CD14-positive monocyte (primary cell): ENCODE data around the gene DGKI. TPM values are rescaled to one million over a fixed set of nuclear protein-coding genes. Genes with fewer than 3 reads are reported as not detected.
A peak's percentile ranks its signal among the peaks of the same experiment; 100 is the strongest.

ENCODE experiments used
- DNase-seq, 3 donors: peaks; one replicate each; pipeline ENCODE4 v3.0.0-alpha.2; 2011 to 2022
- H2AFZ ChIP-seq: 2 replicates; pipeline ENCODE4 v1.6.0; 2012; ENCODE audit warnings: mild to moderate bottlenecking, low read depth, low read length, inconsistent platforms; ENCODE audit not compliant: insufficient read depth, poor library complexity, severe bottlenecking
- H3K27ac ChIP-seq, 2 donors: 1 replicate in 1 of 2; 2 replicates in 1 of 2; pipeline ENCODE4 v1.5.1; 2012 to 2013; ENCODE audit warnings: low read length in 2 of 2, control low read depth in 1 of 2, inconsistent platforms in 1 of 2, low read depth in 1 of 2, mild to moderate bottlenecking in 1 of 2
- H3K27me3 ChIP-seq, 2 donors: one replicate each; pipeline versions ENCODE4 v1.6.0 to v1.6.1; 2011 to 2013; ENCODE audit warnings: low read length in 2 of 2; ENCODE audit not compliant: control insufficient read depth in 2 of 2, insufficient read depth in 2 of 2
- H3K36me3 ChIP-seq, 2 donors: replicated peaks in 1 of 2; 1 replicate in 1 of 2; 2 replicates in 1 of 2; pipeline versions ENCODE4 v1.5.1 to v1.6.1; 2012 to 2013; ENCODE audit warnings: low read length in 2 of 2, control low read depth in 1 of 2, inconsistent platforms in 1 of 2, mild to moderate bottlenecking in 1 of 2; ENCODE audit not compliant: insufficient read depth in 2 of 2, control insufficient read depth in 1 of 2
- H3K4me1 ChIP-seq, 2 donors: 1 replicate in 1 of 2; 2 replicates in 1 of 2; pipeline versions ENCODE4 v1.5.1 to v1.6.1; 2012 to 2013; ENCODE audit warnings: low read length in 2 of 2, control low read depth in 1 of 2, inconsistent platforms in 1 of 2, mild to moderate bottlenecking in 1 of 2, moderate library complexity in 1 of 2; ENCODE audit not compliant: insufficient read depth in 2 of 2, control insufficient read depth in 1 of 2
- H3K4me2 ChIP-seq: replicated peaks from 2 replicates; pipeline ENCODE3; 2012; ENCODE audit warnings: low read length, moderate library complexity, mild to moderate bottlenecking; ENCODE audit not compliant: poor library complexity, severe bottlenecking; ENCODE audit errors: extremely low read depth
- H3K4me3 ChIP-seq, 3 experiments: fragments of 200-600 bp in 1 of 3; sonication (generic) in 1 of 3; replicated peaks in 1 of 3; 1 replicate in 2 of 3; 2 replicates in 1 of 3; pipeline ENCODE4 v1.5.1; 2011 to 2013; ENCODE audit warnings: low read length in 3 of 3, mild to moderate bottlenecking in 3 of 3, control low read depth in 2 of 3, low read depth in 2 of 3, inconsistent platforms in 1 of 3, moderate library complexity in 1 of 3
- H3K79me2 ChIP-seq: 2 replicates; pipeline ENCODE4 v1.6.0; 2012; ENCODE audit warnings: mild to moderate bottlenecking, control low read depth, inconsistent platforms, low read length, moderate library complexity; ENCODE audit not compliant: insufficient read depth
- H3K9ac ChIP-seq: 2 replicates; pipeline ENCODE4 v1.6.0; 2017; ENCODE audit warnings: low read length, mild to moderate bottlenecking; ENCODE audit not compliant: insufficient read depth, poor library complexity, severe bottlenecking
- H3K9me3 ChIP-seq, 2 donors: replicated peaks in 1 of 2; 1 replicate in 1 of 2; 2 replicates in 1 of 2; pipeline versions ENCODE4 v1.5.1 to v1.6.1; 2012 to 2013; ENCODE audit warnings: low read length in 2 of 2, control low read depth in 1 of 2; ENCODE audit not compliant: control insufficient read depth in 1 of 2, insufficient read depth in 1 of 2
- H4K20me1 ChIP-seq: 2 replicates; pipeline ENCODE4 v1.6.0; 2012; ENCODE audit warnings: mild to moderate bottlenecking, low read length, control low read depth, moderate library complexity; ENCODE audit not compliant: insufficient read depth
- H3K27ac Mint-ChIP-seq, 7 donors: one replicate each; pipeline ENCODE4 v1.8.0; 2020; ENCODE audit warnings: mild to moderate bottlenecking in 7 of 7, mixed read lengths in 7 of 7, moderate library complexity in 6 of 7, inconsistent platforms in 2 of 7
- H3K27me3 Mint-ChIP-seq, 3 donors: one replicate each; pipeline ENCODE4 v1.8.0; 2021 to 2022; ENCODE audit warnings: low read depth in 3 of 3, mild to moderate bottlenecking in 3 of 3, mixed read lengths in 3 of 3, moderate library complexity in 3 of 3, inconsistent platforms in 1 of 3
- H3K36me3 Mint-ChIP-seq, 2 donors: one replicate each; pipeline ENCODE4 v1.8.0; 2020; ENCODE audit warnings: mixed read lengths in 2 of 2, inconsistent platforms in 1 of 2, mild to moderate bottlenecking in 1 of 2
- H3K4me1 Mint-ChIP-seq: one replicate; pipeline ENCODE4 v1.8.0; 2020; ENCODE audit warnings: mild to moderate bottlenecking, mixed read lengths
- H3K4me3 Mint-ChIP-seq, 2 donors: one replicate each; pipeline ENCODE4 v1.8.0; 2020; ENCODE audit warnings: mild to moderate bottlenecking in 2 of 2, mixed read lengths in 2 of 2, moderate library complexity in 1 of 2
- H3K9me3 Mint-ChIP-seq, 7 donors: one replicate each; pipeline ENCODE4 v1.8.0; 2020 to 2022; ENCODE audit warnings: mixed read lengths in 7 of 7, mild to moderate bottlenecking in 6 of 7, moderate library complexity in 6 of 7, inconsistent platforms in 2 of 7
- CTCF ChIP-seq: fragments of 200-600 bp; IDR thresholded peaks from one replicate; pipeline ENCODE4 v1.8.0; 2022; ENCODE audit warnings: antibody characterized with exemption, mild to moderate bottlenecking
- WGBS: methylation state at CpG from one replicate; pipeline ENCODE4 v1.1.5; 2013; ENCODE audit warnings: missing lambda C conversion rate; ENCODE audit not compliant: insufficient coverage; 5-methylcytosine and 5-hydroxymethylcytosine counted together
- intact Hi-C, 2 donors: fragments of 100-400 bp; cut with micrococcal nuclease; formaldehyde crosslinking; loops; one replicate each; pipeline versions ENCODE4 v1.15.0 to v1.15.1; 2023
- polyA plus RNA-seq, 3 donors: library from polyadenylated mRNA; depleted of rRNA in 1 of 3; unstranded in 2 of 3; stranded (reverse) in 1 of 3; fragments of 300-500 nt in 2 of 3; fragments of >200 nt in 1 of 3; fragmentation: Illumina TruSeq in 2 of 3; gene quantifications; 1 replicate in 2 of 3; 2 replicates in 1 of 3; pipeline ENCODE4 v1.2.3, GENCODE V29; 2012 to 2021

Gene DGKI
- polyA plus RNA-seq, 3 donors: not detected

DNA sequence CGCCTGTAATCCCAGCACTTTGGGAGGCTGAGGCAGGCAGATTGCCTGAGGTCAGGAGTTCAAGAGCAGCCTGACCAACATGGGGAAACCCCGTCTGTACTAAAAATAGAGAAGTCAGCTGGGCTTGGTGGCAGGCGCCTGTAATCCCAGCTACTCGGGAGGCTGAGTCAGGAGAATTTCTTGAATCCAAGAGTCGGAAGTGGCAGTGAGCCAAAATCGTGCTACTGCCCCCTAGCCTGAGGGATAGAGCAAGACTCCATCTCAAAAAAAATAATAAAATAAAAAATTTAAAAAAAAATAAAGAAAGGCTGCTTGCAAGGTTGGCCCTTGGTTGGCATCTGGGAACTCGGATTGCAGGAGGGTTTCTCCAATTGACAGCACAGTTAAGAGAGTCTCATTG is 221.6 kb downstream of the DGKI start:
- no peak overlapping the region for H3K27ac ChIP-seq
- peak in 2 of 3 donors; percentile 6 to 43 for DNase-seq
- no peak overlapping the region for H3K9ac ChIP-seq
- H3K79me2 ChIP-seq: no peaks in the 10 kb centered on the region
- H3K36me3 ChIP-seq: no peaks in the 10 kb centered on the region
- Mint-ChIP-seq H3K36me3 (no peaks in the 10 kb centered on the region), H3K27ac (no peak overlapping the region), H3K27me3 (peaks cover 1 to 11% (median 7%) of the 10 kb centered on the region in 3 donors), H3K4me1 (peaks cover 2% of the 10 kb centered on the region), H3K9me3 (peaks cover 0 to 4% (median 0%) of the 10 kb centered on the region in 7 donors), H3K4me3 (no peak overlapping the region)
- intact Hi-C loops: no loop called here
- H4K20me1 ChIP-seq: no peaks in the 10 kb centered on the region
- H3K27me3 ChIP-seq: peaks cover 4% of the 10 kb centered on the region in 2 donors
- 65% methylated on average over 5 of the region's 7 CpGs for WGBS
- H3K9me3 ChIP-seq: no peaks in the 10 kb centered on the region
- no peak overlapping the region for H3K4me3 ChIP-seq
- H3K4me2 ChIP-seq: no peak overlapping the region
- no peak for TF ChIP-seq CTCF
- H3K4me1 ChIP-seq: no peaks in the 10 kb centered on the region
- H2AFZ ChIP-seq: no peak overlapping the region

- DNase-seq: no peak
- H2AFZ ChIP-seq: no peak overlapping the region
- H3K4me2 ChIP-seq: no peak overlapping the region
- H4K20me1 ChIP-seq: no peaks in the 10 kb centered on the region
- intact Hi-C loops: no loop called here
- no peaks in the 10 kb centered on the region for H3K4me1 Mint-ChIP-seq
- no peak overlapping the region for H3K27ac Mint-ChIP-seq
- H3K27me3 Mint-ChIP-seq: peaks cover 0 to 5% (median 5%) of the 10 kb centered on the region in 3 donors
- TF ChIP-seq CTCF: no peak
- H3K9me3 ChIP-seq: no peaks in the 10 kb centered on the region
- no peak overlapping the region for H3K4me3 ChIP-seq
- peaks cover 0 to 2% of the 10 kb centered on the region in 2 donors for H3K27me3 ChIP-seq
- H3K79me2 ChIP-seq: no peaks in the 10 kb centered on the region
- H3K36me3 Mint-ChIP-seq: no peaks in the 10 kb centered on the region
- no peak overlapping the region for H3K9ac ChIP-seq
- H3K4me1 ChIP-seq: no peaks in the 10 kb centered on the region
- no peaks in the 10 kb centered on the region for H3K36me3 ChIP-seq
- H3K9me3 Mint-ChIP-seq: peaks cover 0 to 2% (median 0%) of the 10 kb centered on the region in 7 donors
- H3K27ac ChIP-seq: no peak overlapping the region
- WGBS: no CpG with 5 or more reads among the region's 1 CpG
- no peak overlapping the region for H3K4me3 Mint-ChIP-seq
These were observed 227.6 kb downstream of the DGKI start for GRCh38 chr7:137619181-137619580.
